Endodermal cell (in vitro differentiated cells): ENCODE data around the gene HOXC9. TPM values are rescaled to one million over a fixed set of nuclear protein-coding genes. Genes with fewer than 3 reads are reported as not detected.

Experiments
- DNase-seq: peaks from one replicate; pipeline ENCODE4 v3.0.0-alpha.2; 2017
- H3K27ac ChIP-seq: 2 replicates; pipeline ENCODE4 v1.5.1; 2013; ENCODE audit warnings: mild to moderate bottlenecking, low read depth, low read length, moderate library complexity
- H3K27me3 ChIP-seq: 2 replicates; pipeline ENCODE4 v1.6.1; 2013; ENCODE audit warnings: mild to moderate bottlenecking, low read length, moderate library complexity; ENCODE audit not compliant: insufficient read depth, control insufficient read depth, poor library complexity, severe bottlenecking
- H3K36me3 ChIP-seq: 2 replicates; pipeline ENCODE4 v1.7.0; 2013; ENCODE audit warnings: mild to moderate bottlenecking, low read length, moderate library complexity; ENCODE audit not compliant: control insufficient read depth, insufficient read depth
- H3K4me1 ChIP-seq: one replicate; pipeline ENCODE4 v1.7.0; 2013; ENCODE audit warnings: low read length; ENCODE audit not compliant: control insufficient read depth, insufficient read depth
- H3K4me3 ChIP-seq: 2 replicates; pipeline ENCODE4 v1.5.1; 2013; ENCODE audit warnings: mild to moderate bottlenecking, low read length, moderate library complexity
- H3K9ac ChIP-seq: 2 replicates; pipeline ENCODE4 v1.6.1; 2013; ENCODE audit warnings: mild to moderate bottlenecking, low read length, moderate library complexity; ENCODE audit not compliant: poor library complexity, severe bottlenecking; ENCODE audit errors: extremely low read depth
- H3K9me3 ChIP-seq: 2 replicates; pipeline ENCODE4 v1.6.1; 2013; ENCODE audit warnings: mild to moderate bottlenecking, low read length, moderate library complexity; ENCODE audit not compliant: control insufficient read depth
- H3K27ac Mint-ChIP-seq: 2 replicates; pipeline ENCODE4 v1.8.0; 2020; ENCODE audit warnings: mixed read lengths
- H3K27me3 Mint-ChIP-seq: 2 replicates; pipeline ENCODE4 v1.8.0; 2021; ENCODE audit warnings: mild to moderate bottlenecking, mixed read lengths; ENCODE audit not compliant: insufficient read depth
- H3K36me3 Mint-ChIP-seq: 2 replicates; pipeline ENCODE4 v1.8.0; 2020; ENCODE audit warnings: low read depth, mixed read lengths
- H3K4me1 Mint-ChIP-seq: 2 replicates; pipeline ENCODE4 v1.8.0; 2020; ENCODE audit warnings: mixed read lengths
- H3K4me3 Mint-ChIP-seq: 2 replicates; pipeline ENCODE4 v1.8.0; 2020; ENCODE audit warnings: mild to moderate bottlenecking, moderate library complexity, mixed read lengths
- H3K9me3 Mint-ChIP-seq: 2 replicates; pipeline ENCODE4 v1.8.0; 2020; ENCODE audit warnings: mild to moderate bottlenecking, mixed read lengths
- CTCF ChIP-seq: fragments of 200-600 bp; sonication (generic); conservative IDR thresholded peaks from 2 replicates; pipeline ENCODE4 v1.5.0; 2021; ENCODE audit warnings: antibody characterized with exemption, mild to moderate bottlenecking
- WGBS, 2 experiments: methylation state at CpG; one replicate each; pipeline versions ENCODE4 v1.1.5 to v1.1.7; 2013; ENCODE audit warnings: missing lambda C conversion rate in 2 of 2, mixed read lengths in 1 of 2; ENCODE audit not compliant: insufficient coverage in 1 of 2, insufficient read length in 1 of 2; 5-methylcytosine and 5-hydroxymethylcytosine counted together
- total RNA-seq, 2 donors: library from RNA; stranded (reverse); fragmentation: NEBNext Ultra II Directional in 1 of 2; extraction: Animal tissue kit (Norgen Biotek cat#: 25700) in 1 of 2; gene quantifications; 2 replicates in 1 of 2; 3 replicates in 1 of 2; pipeline ENCODE4 v1.2.1, GENCODE V29; 2021

Gene HOXC9
- total RNA-seq, 2 donors from 2014 or later: not detected

- Histone ChIP-seq H3K4me1 (no peaks in the 10 kb centered on the region), H3K36me3 (no peaks in the 10 kb centered on the region), H3K4me3 (no peak overlapping the region), H3K9me3 (peaks cover 8% of the 10 kb centered on the region), H3K9ac (no peak overlapping the region), H3K27ac (no peak overlapping the region), H3K27me3 (peaks cover 100% of the 10 kb centered on the region)
- TF ChIP-seq CTCF: no peak
- peaks cover 16% of the 10 kb centered on the region for H3K9me3 Mint-ChIP-seq
- no peak for DNase-seq
- no peak overlapping the region for H3K27ac Mint-ChIP-seq
- WGBS, 2 experiments: 43 to 52% methylated on average over 19 to 26 of the region's 26 CpGs
- H3K4me1 Mint-ChIP-seq: no peaks in the 10 kb centered on the region
- peaks cover 100% of the 10 kb centered on the region for H3K27me3 Mint-ChIP-seq
- no peaks in the 10 kb centered on the region for H3K36me3 Mint-ChIP-seq
- no peak overlapping the region for H3K4me3 Mint-ChIP-seq
These were observed 17.1 kb upstream of the HOXC9 start for GRCh38 chr12:53982648-53983567.

- H3K27me3 ChIP-seq: peaks cover 100% of the 10 kb centered on the region
- no peak overlapping the region for H3K9ac ChIP-seq
- no peak overlapping the region for H3K4me3 Mint-ChIP-seq
- no peak overlapping the region for H3K27ac ChIP-seq
- H3K27me3 Mint-ChIP-seq: peaks cover 100% of the 10 kb centered on the region
- H3K4me1 ChIP-seq: no peaks in the 10 kb centered on the region
- H3K27ac Mint-ChIP-seq: no peak overlapping the region
- H3K9me3 Mint-ChIP-seq: peaks cover 16% of the 10 kb centered on the region
- no peak overlapping the region for H3K4me3 ChIP-seq
- peaks cover 8% of the 10 kb centered on the region for H3K9me3 ChIP-seq
- DNase-seq: no peak
- H3K36me3 Mint-ChIP-seq: no peaks in the 10 kb centered on the region
- TF ChIP-seq CTCF: no peak
- WGBS, 2 experiments: 8 to 37% methylated on average over 4 to 16 of the region's 17 CpGs
- no peaks in the 10 kb centered on the region for H3K4me1 Mint-ChIP-seq
- no peaks in the 10 kb centered on the region for H3K36me3 ChIP-seq
These were observed 16.4 kb upstream of the HOXC9 start for GRCh38 chr12:53983568-53983949.

GRCh38 chr12:53983950-53984572 lies 15.9 kb upstream of the HOXC9 start:
- H3K9ac ChIP-seq: no peak overlapping the region
- H3K4me3 Mint-ChIP-seq: no peak overlapping the region
- H3K27ac ChIP-seq: no peak overlapping the region

More at GRCh38 chr12:53983950-53984572, 15.9 kb upstream of the HOXC9 start:
- 26 to 28% methylated on average over 18 to 30 of the region's 30 CpGs for WGBS, 2 experiments
- H3K36me3 Mint-ChIP-seq: no peaks in the 10 kb centered on the region
- Histone ChIP-seq H3K36me3 (no peaks in the 10 kb centered on the region), H3K27me3 (peaks cover 100% of the 10 kb centered on the region), H3K9me3 (peaks cover 8% of the 10 kb centered on the region), H3K4me3 (no peak overlapping the region), H3K4me1 (no peaks in the 10 kb centered on the region)
- peaks cover 16% of the 10 kb centered on the region for H3K9me3 Mint-ChIP-seq
- H3K27me3 Mint-ChIP-seq: peaks cover 100% of the 10 kb centered on the region
- TF ChIP-seq CTCF: no peak
- peak; percentile 68 for DNase-seq
- no peaks in the 10 kb centered on the region for H3K4me1 Mint-ChIP-seq
- H3K27ac Mint-ChIP-seq: no peak overlapping the region
